ENCODE data around the gene DCTN1.
"Not testable (repeated sequence)": the region's sequence is repeated elsewhere in the genome, so short reads cannot be mapped to it uniquely, and the experiment has no call there.

Gene DCTN1

DNA sequence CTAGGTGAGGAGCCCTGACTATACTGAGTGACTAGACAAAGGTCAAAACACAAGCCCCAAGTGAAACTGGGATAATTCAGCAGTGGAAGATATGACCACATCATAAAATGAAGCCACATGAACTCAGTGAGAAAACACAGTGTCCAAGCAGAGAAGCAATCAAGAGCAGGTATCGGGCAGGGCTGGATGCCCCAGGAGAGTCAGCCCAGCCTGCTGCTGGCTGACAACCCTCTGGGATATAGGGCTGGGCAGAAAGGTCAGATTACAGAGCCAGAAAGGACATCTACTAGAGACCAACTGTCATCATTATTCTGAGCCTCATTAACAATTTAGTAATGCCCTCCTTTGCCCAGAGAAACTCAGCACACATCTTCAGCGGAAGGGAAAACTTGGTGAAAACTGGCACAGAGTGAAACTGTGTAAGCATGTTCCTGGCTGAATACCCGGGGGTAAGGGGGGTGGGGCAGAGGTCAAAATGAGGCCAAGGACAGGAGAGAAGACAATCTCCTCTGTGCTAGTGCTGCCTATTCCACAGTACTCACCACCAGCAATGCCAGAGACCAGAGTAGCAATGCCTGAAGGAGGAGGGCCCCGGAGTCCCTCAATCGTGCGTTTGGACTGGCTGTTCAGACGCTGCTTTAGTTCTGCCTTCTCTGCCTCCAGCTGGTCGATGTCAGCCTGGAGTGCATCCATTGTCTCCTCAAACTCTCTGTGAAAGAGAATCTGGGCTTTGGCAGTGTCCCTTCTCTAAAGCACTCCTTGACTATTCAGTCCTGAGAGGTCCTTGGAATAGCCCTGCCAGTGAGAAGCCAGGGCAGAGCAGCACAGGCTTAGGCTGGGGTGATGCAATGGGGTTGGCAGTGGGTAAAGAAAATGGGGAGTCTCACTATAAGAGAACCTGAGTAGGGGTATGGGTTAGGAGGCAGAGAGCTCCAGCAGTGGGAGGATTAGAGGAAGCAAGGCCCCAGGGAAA, 15.3 kb downstream of the DCTN1 start:
- peaks cover 100% of the 10 kb centered on the region for H3K36me3 ChIP-seq (ENCODE audit: insufficient read depth, low read depth, low read length)
- no peak overlapping the region for H3K27ac ChIP-seq (ENCODE audit: low read length)
- H3K27me3 ChIP-seq (ENCODE audit: insufficient read depth, low read length) = no peaks in the 10 kb centered on the region
- H3K4me1 ChIP-seq (ENCODE audit: insufficient read depth, low read length) = no peaks in the 10 kb centered on the region
- H3K9me3 ChIP-seq (ENCODE audit: insufficient read depth, low read depth, low read length) = no peaks in the 10 kb centered on the region
- no peak overlapping the region for H3K4me3 ChIP-seq (ENCODE audit: low read length)
- H3K9ac ChIP-seq (ENCODE audit: low read depth, low read length) = no peak overlapping the region

DNA sequence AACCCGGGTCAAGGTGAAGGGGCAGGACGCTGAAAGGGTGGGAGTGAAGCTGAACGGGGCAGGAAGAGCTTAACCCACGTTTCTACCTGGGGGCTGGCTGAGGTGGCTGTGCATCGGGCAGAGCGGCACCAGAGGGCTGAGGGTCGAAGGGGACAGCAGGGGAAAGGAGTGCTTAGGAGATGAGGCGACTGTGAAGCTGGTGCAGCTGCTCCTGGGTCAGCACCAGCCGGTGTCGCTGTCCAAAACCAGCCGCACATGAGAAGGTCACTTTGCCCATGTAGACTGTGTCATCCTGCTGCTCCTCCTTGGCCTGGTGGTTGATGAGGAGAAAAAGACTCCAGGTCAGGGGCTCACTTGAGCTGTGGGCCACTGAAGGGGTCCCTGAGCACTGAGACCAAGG, 18.8 kb downstream of the DCTN1 start:
- H3K9ac ChIP-seq (ENCODE audit: low read depth, low read length) = no peak overlapping the region
- H3K27me3 ChIP-seq (ENCODE audit: insufficient read depth, low read length) = no peaks in the 10 kb centered on the region
- no peaks in the 10 kb centered on the region for H3K9me3 ChIP-seq (ENCODE audit: insufficient read depth, low read depth, low read length)
- H3K27ac ChIP-seq (ENCODE audit: low read length) = no peak overlapping the region
- peaks cover 4% of the 10 kb centered on the region; the same call in 1 of the 2 replicates for H3K4me1 ChIP-seq (ENCODE audit: insufficient read depth, low read length)
- no peak overlapping the region for H3K4me3 ChIP-seq (ENCODE audit: low read length)
- H3K36me3 ChIP-seq (ENCODE audit: insufficient read depth, low read depth, low read length) = peaks cover 94% of the 10 kb centered on the region

DNA sequence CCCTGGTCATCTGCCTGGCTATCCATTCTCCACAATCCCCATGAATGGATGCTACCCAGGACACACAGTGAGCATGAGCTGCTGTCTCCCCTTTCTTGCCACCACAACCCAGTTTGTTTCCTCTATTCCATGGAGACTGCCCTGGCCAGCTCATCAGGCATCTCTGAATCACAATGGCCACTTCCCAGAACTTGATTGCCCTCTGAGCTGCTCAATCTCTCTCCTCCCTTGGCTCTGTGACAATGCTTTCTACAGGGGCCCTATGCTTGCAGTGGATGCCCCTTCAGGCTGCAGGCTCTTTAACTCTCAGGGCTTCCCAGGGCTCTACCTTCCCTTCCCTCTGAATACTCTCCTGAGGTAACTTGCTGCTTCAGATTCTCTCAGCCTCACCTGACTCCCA, 22.5 kb downstream of the DCTN1 start:
- no peak overlapping the region for H3K9ac ChIP-seq (ENCODE audit: low read depth, low read length)
- no peak overlapping the region for H3K4me3 ChIP-seq (ENCODE audit: low read length)
- H3K9me3 ChIP-seq (ENCODE audit: insufficient read depth, low read depth, low read length) = no peaks in the 10 kb centered on the region
- H3K4me1 ChIP-seq (ENCODE audit: insufficient read depth, low read length) = peaks cover 4% of the 10 kb centered on the region; the same call in 1 of the 2 replicates
- H3K36me3 ChIP-seq (ENCODE audit: insufficient read depth, low read depth, low read length) = peaks cover 66% of the 10 kb centered on the region
- no peaks in the 10 kb centered on the region for H3K27me3 ChIP-seq (ENCODE audit: insufficient read depth, low read length)
- no peak overlapping the region for H3K27ac ChIP-seq (ENCODE audit: low read length)

DNA sequence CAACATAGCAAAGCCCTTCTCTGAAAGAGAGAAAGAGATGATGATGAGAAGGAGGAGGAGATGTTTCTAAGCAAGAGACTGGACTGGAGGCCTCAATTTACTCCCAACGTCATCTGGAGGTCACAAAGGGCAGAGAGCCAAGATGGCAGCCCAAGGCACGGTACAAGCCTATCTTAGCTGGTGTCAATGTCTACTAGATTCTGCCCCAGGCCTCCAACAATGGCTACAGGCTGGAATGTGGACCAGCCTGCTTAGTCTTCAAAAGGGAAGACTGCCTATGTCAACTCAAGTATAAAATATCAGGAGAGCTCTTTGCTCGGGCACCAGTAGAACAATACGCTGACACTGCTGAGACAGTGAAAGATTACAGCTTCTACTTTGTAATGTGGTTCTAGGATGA, 30.2 kb downstream of the DCTN1 start:
- H3K27me3 ChIP-seq (ENCODE audit: insufficient read depth, low read length) = no peaks in the 10 kb centered on the region
- H3K9me3 ChIP-seq (ENCODE audit: insufficient read depth, low read depth, low read length) = no peaks in the 10 kb centered on the region
- no peak overlapping the region for H3K9ac ChIP-seq (ENCODE audit: low read depth, low read length)
- no peaks in the 10 kb centered on the region; the same call in 1 of the 2 replicates for H3K4me1 ChIP-seq (ENCODE audit: insufficient read depth, low read length)
- no peak overlapping the region for H3K4me3 ChIP-seq (ENCODE audit: low read length)
- no peaks in the 10 kb centered on the region for H3K36me3 ChIP-seq (ENCODE audit: insufficient read depth, low read depth, low read length)
- H3K27ac ChIP-seq (ENCODE audit: low read length) = no peak overlapping the region

DNA sequence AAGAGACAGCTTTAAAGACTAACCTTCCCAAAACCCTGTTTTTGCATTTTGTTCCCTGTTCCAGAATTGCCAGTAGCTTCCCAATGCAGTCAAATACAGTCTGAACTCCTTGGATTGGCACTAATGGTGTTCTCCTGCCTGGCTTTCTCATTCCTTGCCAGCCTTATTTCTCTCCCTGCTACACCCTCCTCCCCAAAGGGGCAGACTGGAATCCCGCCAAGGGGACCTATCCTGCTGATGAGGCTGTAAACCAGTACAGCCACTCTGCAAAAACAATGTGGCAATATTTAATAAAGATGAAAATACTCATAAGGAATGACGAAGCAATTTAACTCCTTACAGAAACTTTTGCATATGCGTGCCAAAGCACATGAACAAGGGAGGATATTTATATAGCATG, 32.4 kb downstream of the DCTN1 start:
- Histone ChIP-seq H3K9me3 (ENCODE audit: insufficient read depth, low read depth, low read length) (no peaks in the 10 kb centered on the region), H3K27ac (ENCODE audit: low read length) (no peak overlapping the region), H3K4me1 (ENCODE audit: insufficient read depth, low read length) (no peaks in the 10 kb centered on the region; the same call in 1 of the 2 replicates), H3K9ac (ENCODE audit: low read depth, low read length) (no peak overlapping the region), H3K27me3 (ENCODE audit: insufficient read depth, low read length) (no peaks in the 10 kb centered on the region), H3K4me3 (ENCODE audit: low read length) (no peak overlapping the region), H3K36me3 (ENCODE audit: insufficient read depth, low read depth, low read length) (no peaks in the 10 kb centered on the region)

DNA sequence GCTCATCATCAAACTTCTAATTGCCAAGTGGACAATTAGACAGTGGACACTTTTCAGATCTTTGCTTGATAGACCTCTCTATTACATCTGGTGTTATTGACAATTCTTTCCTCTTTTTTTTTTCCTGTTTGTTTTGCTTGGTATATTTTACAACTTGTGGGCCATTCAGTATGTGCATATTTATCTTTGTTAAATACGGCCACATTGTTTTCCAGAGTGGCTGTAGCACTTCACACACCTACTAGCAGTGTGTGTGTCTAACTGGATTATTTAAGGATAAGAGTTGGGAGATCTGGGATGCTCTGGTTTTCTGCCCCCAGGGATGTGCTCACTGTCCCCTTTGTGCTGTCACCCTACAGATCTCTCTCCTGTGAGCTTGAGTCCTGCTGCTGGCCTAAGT, 32.8 kb downstream of the DCTN1 start:
- Histone ChIP-seq H3K27me3 (ENCODE audit: insufficient read depth, low read length) (no peaks in the 10 kb centered on the region), H3K27ac (ENCODE audit: low read length) (no peak overlapping the region), H3K36me3 (ENCODE audit: insufficient read depth, low read depth, low read length) (no peaks in the 10 kb centered on the region), H3K4me3 (ENCODE audit: low read length) (no peak overlapping the region), H3K9me3 (ENCODE audit: insufficient read depth, low read depth, low read length) (no peaks in the 10 kb centered on the region), H3K9ac (ENCODE audit: low read depth, low read length) (no peak overlapping the region), H3K4me1 (ENCODE audit: insufficient read depth, low read length) (no peaks in the 10 kb centered on the region; the same call in 1 of the 2 replicates)

DNA sequence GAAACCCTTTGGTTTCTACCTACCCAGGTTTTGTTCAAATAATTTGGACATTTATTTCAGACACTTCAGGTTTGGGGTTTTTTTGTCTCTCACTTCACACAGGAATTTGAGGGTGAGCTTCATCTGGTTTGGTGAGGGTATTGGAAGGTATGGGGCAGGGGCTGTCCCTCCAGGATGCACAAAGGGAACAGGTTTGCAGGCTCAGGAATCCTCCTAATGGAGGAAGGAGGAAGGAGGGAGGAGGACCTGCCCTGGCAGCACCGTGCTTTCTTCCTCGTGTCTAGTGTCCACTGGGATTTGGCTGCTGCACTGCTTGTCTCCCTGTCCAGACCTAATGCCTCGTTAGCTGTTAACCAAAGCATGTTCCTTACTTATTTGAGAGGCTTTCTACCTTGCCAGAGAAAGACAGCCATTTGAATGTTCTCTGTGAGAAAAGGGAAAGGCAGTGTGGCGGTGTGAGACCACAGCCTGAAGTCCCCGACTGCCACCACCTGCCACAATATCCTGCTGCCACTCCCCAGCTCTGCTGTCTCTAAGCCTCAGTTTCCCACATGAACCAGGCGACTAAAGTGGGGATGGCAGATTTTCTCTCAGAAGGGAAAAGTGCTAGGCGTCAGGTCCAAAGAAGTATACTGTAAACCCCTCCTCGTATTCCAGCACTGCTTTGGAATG, 34.7 kb downstream of the DCTN1 start:
- Histone ChIP-seq H3K4me3 (ENCODE audit: low read length) (no peak overlapping the region), H3K4me1 (ENCODE audit: insufficient read depth, low read length) (no peaks in the 10 kb centered on the region; the same call in 1 of the 2 replicates), H3K27ac (ENCODE audit: low read length) (no peak overlapping the region), H3K27me3 (ENCODE audit: insufficient read depth, low read length) (no peaks in the 10 kb centered on the region), H3K9me3 (ENCODE audit: insufficient read depth, low read depth, low read length) (no peaks in the 10 kb centered on the region), H3K36me3 (ENCODE audit: insufficient read depth, low read depth, low read length) (no peaks in the 10 kb centered on the region), H3K9ac (ENCODE audit: low read depth, low read length) (no peak overlapping the region)

DNA sequence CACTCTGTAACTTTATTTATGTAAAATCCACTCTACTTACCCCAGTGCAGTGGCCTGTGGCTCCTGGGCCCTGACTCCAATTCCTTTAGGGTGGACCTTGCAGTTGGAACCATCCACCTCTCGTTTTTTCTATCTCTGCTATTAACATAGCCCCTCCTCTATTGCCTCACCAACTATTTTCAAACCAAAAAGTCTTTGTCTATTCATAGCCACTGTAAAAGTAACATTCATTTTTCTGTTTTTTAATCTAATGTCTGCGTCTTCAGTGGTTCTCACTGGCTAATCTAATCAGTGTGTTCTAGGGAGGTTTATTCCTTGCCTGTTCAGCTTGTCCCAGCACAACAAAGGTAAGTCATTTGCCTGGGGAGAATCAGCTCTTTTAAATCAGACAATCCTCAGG, 36.8 kb downstream of the DCTN1 start, which contains the start of gene SLC4A5:
TSS of gene SLC4A5 (minus strand) at position 101 of the 400 bp plus-strand sequence. CDS start 28,393 bp downstream, outside the sequence.
- Histone ChIP-seq H3K27me3 (ENCODE audit: insufficient read depth, low read length) (no peaks in the 10 kb centered on the region), H3K27ac (ENCODE audit: low read length) (no peak within 1 kb of the TSS), H3K9me3 (ENCODE audit: insufficient read depth, low read depth, low read length) (no peaks in the 10 kb centered on the region), H3K36me3 (ENCODE audit: insufficient read depth, low read depth, low read length) (no peaks in the 10 kb centered on the region), H3K9ac (ENCODE audit: low read depth, low read length) (no peak within 1 kb of the TSS), H3K4me3 (ENCODE audit: low read length) (no peak within 1 kb of the TSS), H3K4me1 (ENCODE audit: insufficient read depth, low read length) (no peaks in the 10 kb centered on the region; the same call in 1 of the 2 replicates)

DNA sequence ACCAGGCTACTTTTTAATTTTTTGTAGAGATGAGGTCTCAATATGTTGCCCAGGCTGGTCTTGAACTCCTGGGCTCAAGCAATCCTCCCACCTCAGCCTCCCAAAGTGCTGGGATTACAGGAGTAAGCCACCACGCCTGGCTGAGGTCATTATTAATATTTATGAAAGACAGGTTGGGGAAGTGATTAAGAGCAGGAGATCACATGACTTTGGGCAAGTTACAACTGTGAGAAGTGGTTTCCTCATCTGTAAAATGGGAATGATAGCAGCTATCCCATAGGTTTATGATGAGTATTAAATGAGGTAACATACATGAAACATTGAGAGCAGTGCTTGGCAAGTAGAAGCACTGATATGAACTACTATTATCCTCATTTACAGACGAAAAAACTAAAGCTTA, 43.9 kb downstream of the DCTN1 start:
- not testable (repeated sequence) for H3K9ac ChIP-seq (ENCODE audit: low read depth, low read length); H3K36me3 ChIP-seq (ENCODE audit: insufficient read depth, low read depth, low read length); H3K4me3 ChIP-seq (ENCODE audit: low read length); H3K4me1 ChIP-seq (ENCODE audit: insufficient read depth, low read length); H3K27ac ChIP-seq (ENCODE audit: low read length); H3K27me3 ChIP-seq (ENCODE audit: insufficient read depth, low read length); H3K9me3 ChIP-seq (ENCODE audit: insufficient read depth, low read depth, low read length)

DNA sequence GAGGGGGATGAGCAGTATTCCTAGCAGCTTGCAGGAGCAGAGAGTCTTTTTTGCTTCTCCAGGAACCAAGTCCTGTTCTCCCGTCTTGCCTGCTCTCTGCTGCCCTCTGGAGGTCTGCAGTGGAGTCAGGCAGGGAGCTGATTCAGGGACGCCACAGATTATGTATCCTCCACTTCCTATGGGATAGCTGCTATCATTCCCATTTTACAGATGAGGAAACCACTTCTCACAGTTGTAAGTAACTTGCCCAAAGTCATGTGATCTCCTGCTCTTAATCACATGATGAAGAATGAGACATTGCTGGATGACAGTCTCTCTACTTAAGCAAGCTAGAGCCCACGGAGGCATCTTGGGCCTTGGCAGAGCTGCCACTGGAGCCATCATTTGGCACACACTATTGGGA, 45.2 kb downstream of the DCTN1 start:
- no peaks in the 10 kb centered on the region for H3K9me3 ChIP-seq (ENCODE audit: insufficient read depth, low read depth, low read length)
- H3K4me1 ChIP-seq (ENCODE audit: insufficient read depth, low read length) = no peaks in the 10 kb centered on the region
- H3K36me3 ChIP-seq (ENCODE audit: insufficient read depth, low read depth, low read length) = no peaks in the 10 kb centered on the region
- H3K9ac ChIP-seq (ENCODE audit: low read depth, low read length) = no peak overlapping the region
- no peak overlapping the region for H3K4me3 ChIP-seq (ENCODE audit: low read length)
- H3K27me3 ChIP-seq (ENCODE audit: insufficient read depth, low read length) = no peaks in the 10 kb centered on the region
- H3K27ac ChIP-seq (ENCODE audit: low read length) = no peak overlapping the region

DNA sequence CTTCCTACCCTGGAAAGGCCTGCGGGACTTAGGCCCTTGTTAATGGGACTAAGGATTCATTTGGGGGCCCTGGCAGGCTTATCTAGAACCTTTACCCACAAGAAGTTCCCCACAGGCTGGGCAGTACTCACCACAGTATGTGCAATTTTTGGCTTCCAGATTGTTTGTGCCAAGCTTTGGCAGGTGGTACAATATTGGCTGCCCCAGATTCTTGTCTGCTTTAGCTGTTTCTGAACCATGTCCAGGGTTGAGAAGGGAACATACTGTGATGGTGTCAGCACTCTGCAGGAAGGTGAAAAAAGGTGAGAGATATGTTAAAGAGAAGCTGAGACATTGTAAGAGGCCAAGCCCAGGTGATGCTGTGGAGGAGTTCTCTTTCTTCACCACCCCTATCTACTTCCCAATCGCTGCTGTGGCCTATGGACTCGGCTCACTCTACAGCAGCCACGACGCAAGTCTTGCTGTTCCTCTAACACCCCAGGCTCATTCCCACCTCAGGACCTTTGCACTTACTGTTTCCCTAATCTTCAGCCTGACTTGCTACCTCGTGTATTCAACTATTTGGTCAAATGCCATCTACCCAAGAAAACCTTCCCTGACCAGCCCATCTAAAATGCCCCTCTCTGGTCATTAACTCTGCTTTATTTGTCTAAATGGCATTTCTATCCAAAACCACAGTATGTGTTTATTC, 46.1 kb downstream of the DCTN1 start:
- Histone ChIP-seq H3K27ac (ENCODE audit: low read length) (no peak overlapping the region), H3K27me3 (ENCODE audit: insufficient read depth, low read length) (no peaks in the 10 kb centered on the region), H3K9ac (ENCODE audit: low read depth, low read length) (no peak overlapping the region), H3K36me3 (ENCODE audit: insufficient read depth, low read depth, low read length) (no peaks in the 10 kb centered on the region), H3K4me3 (ENCODE audit: low read length) (no peak overlapping the region), H3K9me3 (ENCODE audit: insufficient read depth, low read depth, low read length) (no peaks in the 10 kb centered on the region), H3K4me1 (ENCODE audit: insufficient read depth, low read length) (no peaks in the 10 kb centered on the region)

Measured in iPS-20b (cell line).